Fibroblast of skin of back (primary cell): Measurements from ENCODE around the gene OR5A2.
"Not testable (repeated sequence)": the region's sequence is repeated elsewhere in the genome, so short reads cannot be mapped to it uniquely, and the experiment has no call there.

Source experiments
- DNase-seq: peaks from one replicate; pipeline ENCODE4 v3.0.0-alpha.2; 2013

OR5A2 gene

DNA sequence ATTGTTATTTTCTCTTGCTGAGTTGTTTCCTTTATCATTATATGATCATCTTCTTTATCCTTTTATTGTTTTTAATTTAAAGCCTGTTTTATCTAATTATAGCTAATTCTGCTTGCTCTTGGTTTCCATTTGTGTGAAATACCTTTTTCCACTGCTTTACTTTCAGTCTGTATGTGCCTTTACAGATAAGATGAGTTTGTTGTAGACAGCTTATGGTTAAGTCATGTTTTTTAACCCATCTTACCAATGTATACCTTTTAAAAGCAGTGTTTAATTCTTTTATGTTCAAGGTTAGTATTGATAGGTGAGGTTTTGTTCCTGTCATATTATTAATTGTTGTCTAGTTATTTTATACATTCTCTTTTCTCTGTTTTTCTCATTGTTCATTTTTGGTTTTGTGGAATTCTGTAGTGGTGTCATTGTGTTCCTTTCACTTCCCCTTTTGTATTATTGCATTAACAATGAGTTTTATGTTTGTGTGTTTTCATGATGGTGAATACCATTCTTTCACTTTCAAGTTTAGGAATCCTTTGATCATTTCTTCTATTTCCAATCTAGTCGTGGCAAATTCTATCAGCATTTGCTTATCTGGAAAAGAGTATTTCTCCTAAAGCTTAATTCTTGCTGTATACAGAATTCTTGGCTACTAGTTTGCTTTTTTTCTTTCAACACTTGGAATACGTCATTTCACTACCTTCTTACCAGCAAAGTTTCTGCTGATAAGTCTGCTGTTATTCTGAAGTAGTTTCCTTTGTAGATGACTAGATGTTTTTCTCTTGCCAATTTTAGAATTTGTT is 45.8 kb downstream of the OR5A2 start:
- DNase-seq, result no peak

DNA sequence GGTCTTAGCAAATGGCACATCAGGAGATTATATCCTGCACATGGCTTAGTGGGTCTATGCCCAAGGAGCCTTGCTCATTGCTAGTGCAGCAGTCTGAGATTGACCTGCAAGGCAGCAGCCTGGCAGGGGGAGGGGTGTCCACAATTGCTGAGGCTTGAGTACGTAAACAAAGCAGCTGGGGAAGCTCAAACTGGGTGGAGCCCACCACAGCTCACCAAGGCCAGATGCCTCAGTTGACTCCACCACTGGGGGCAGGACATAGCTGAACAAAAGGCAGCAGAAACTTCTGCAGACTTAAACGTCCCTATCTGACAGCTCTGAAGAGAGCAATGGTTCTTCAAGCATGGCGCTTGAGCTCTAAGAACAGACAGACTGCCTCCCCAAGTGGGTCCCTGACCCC is 53.9 kb downstream of the OR5A2 start:
- not testable (repeated sequence) for DNase-seq

DNA sequence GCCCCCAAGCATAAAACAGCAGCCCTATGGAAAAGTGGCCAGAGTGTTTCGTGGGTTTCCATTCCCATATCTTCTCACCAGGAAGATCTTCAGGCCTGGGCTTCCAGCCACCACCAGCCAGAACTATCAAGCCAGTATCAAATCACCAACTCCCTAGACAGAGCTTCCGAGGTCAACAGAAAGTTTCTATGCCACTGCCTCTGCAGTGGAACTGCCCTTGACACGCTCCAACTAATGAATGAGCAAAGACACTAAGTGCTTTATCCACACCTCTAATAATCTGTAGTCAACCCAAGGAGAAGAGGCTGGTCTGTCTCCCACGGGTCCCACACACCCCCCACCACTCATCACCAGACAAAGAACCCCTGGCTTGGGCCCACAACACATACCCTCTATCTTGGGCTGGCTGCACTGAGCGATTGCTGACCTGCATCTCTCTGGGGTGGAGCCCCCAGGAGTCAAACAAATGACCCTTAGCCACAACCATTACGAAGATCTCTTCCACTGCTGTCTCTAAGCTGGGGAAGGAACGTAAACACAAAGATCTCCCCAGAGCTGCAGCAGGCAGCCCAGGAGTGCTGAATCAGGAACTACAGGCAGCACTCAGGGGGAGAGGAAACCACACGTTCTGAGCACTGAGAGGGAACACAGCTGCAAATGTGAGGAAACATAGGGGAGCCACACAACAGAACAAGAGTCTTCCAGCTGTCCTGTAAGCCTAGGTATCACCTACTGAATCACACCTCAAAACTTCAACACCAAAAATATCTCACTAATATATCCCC is 57.8 kb downstream of the OR5A2 start:
- DNase-seq, result no peak
